ENCODE measurements around the gene MTUS2. TPM values are rescaled to one million over a fixed set of nuclear protein-coding genes. Genes with fewer than 3 reads are reported as not detected.

Gene MTUS2
- total and polyA plus RNA-seq, 10 donors: 0.20 to 3.2 (median 0.85) TPM

DNA sequence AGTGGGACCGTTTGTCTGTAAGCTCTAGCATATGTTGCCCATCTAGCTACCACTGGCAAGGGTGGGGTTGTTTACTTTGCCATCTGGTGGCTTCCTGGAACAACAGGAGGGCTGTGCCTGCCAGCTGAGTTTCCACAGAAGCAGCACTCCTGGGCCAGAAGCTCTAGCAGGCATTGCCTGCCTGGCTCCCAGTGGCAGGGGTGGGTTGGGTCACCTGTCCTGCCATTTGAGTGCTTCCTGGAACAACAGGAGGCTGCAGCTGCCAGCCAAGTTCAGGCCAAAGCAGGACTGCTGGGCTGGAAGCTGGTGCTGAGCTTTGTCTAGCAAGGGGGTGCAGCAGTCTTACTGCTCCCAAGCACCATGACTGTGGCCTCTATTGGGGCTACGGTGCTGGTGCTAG is 239.7 kb downstream of the MTUS2 start:
- WGBS, 5 donors: 75 to 89% (median 84%) methylated on average over 2 of the region's 2 CpGs
- peaks cover 0 to 47% (median 34%) of the 10 kb centered on the region in 8 donors for H3K9me3 ChIP-seq
- H3K4me3 ChIP-seq: no peak overlapping the region
- TF ChIP-seq, protein P1, sequence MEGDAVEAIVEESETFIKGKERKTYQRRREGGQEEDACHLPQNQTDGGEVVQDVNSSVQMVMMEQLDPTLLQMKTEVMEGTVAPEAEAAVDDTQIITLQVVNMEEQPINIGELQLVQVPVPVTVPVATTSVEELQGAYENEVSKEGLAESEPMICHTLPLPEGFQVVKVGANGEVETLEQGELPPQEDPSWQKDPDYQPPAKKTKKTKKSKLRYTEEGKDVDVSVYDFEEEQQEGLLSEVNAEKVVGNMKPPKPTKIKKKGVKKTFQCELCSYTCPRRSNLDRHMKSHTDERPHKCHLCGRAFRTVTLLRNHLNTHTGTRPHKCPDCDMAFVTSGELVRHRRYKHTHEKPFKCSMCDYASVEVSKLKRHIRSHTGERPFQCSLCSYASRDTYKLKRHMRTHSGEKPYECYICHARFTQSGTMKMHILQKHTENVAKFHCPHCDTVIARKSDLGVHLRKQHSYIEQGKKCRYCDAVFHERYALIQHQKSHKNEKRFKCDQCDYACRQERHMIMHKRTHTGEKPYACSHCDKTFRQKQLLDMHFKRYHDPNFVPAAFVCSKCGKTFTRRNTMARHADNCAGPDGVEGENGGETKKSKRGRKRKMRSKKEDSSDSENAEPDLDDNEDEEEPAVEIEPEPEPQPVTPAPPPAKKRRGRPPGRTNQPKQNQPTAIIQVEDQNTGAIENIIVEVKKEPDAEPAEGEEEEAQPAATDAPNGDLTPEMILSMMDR (IDR thresholded peaks at IDR 0.05 in 8 of 11, conservative IDR thresholded peaks at IDR 0.05 in 3 of 11): no peak
- TF ChIP-seq POLR2A (IDR thresholded peaks at IDR 0.05): no peak
- TF ChIP-seq POLR2AphosphoS5 (IDR thresholded peaks at IDR 0.05): no peak
- no peaks in the 10 kb centered on the region for H3K36me3 ChIP-seq
- no peak overlapping the region for H3K27ac ChIP-seq
- intact Hi-C loops (cut with DNase I; ENCODE audit: low total_unique reads): no loop called here
- no peak for DNase-seq
- no peaks in the 10 kb centered on the region for H3K27me3 ChIP-seq (replicated peaks in 1 of 7)
- H3K4me1 ChIP-seq: no peaks in the 10 kb centered on the region

DNA sequence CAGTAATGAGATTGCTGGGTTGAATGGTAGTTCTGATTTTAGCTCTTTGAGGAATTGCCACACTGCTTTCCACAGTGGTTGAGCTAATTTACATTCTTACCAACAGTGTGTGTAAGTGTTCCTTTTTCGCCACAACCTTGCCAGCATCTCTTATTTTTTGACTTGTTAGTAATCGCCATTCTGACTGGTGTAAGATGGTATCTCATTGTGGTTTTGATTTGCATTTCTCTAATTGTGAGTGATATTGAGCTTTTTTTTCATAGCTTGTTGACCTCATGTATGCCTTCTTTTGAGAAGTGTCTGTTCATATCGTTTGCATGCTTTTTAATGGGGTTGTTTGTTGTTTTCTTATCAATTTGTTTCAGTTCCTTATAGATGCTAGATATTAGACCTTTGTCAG is 245.0 kb downstream of the MTUS2 start:
- WGBS, 5 donors: 68 to 83% (median 70%) methylated on average over 3 of the region's 3 CpGs
- Histone ChIP-seq H3K27ac (no peak overlapping the region), H3K9me3 (peaks cover 0 to 2% (median under 1%) of the 10 kb centered on the region in 8 donors), H3K27me3 (replicated peaks in 1 of 7) (no peaks in the 10 kb centered on the region), H3K4me3 (no peak overlapping the region), H3K36me3 (no peaks in the 10 kb centered on the region), H3K4me1 (no peaks in the 10 kb centered on the region)
- intact Hi-C loops (cut with DNase I; ENCODE audit: low total_unique reads): no loop called here
- TF ChIP-seq POLR2A (IDR thresholded peaks at IDR 0.05): no peak
- no peak for TF ChIP-seq POLR2AphosphoS5 (IDR thresholded peaks at IDR 0.05)
- TF ChIP-seq, protein P1 (IDR thresholded peaks at IDR 0.05 in 8 of 11, conservative IDR thresholded peaks at IDR 0.05 in 3 of 11): no peak
- DNase-seq: no peak

DNA sequence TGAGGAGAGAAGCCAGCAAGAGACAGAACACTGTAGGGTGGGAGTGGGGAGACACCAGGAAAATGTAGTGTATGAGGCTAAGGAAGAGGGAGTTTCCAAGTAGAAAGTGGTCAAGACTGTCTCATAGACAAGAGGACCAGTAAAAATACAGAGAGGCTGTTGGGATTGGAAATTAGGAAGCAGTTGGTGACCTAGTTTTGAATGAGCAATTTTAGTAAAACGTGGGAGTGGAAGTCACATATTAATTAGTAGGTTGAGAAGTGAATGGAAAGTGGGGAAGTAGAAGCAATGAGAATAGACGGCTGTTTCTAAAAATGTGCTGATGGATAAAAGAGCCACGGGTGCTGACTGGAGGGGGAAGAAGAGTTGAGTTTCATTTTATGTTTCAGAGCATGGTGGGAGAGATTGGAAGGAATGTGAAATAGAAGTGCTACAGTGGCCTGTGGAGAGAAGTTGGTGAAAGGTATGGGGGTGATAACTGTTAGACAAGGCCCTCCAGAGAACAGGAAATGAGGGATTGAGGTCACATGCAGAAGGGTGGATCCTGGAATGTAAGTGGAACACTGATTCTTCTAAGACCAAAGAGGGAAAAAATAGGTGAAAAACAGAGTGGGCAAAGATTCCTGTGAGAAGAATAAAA is 247.3 kb downstream of the MTUS2 start:
- Histone ChIP-seq H3K27ac (no peak overlapping the region), H3K36me3 (no peaks in the 10 kb centered on the region)
- WGBS, 5 donors: 35 to 57% (median 49%) methylated on average over 3 of the region's 3 CpGs

DNA sequence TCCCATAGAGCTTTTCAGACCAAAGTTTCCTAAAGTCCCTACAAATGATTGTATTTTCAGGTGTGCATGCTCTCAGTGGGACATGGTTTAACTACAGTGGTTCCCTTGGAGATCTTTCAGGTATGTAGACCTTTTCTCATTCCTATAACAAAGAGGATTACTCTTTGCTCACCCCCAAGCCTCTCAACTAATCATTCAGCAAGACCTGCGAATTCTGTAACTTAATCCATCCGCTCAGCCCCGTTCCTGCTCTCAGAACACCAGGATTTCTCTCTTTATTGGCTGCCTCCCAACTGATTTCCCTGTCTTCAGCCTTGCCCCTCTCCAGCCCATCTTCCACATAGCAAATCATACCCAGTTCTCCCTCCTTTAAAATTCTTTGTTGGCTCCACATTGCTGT is 253.6 kb downstream of the MTUS2 start:
- Histone ChIP-seq H3K4me3 (no peak overlapping the region), H3K4me1 (no peaks in the 10 kb centered on the region), H3K27me3 (replicated peaks in 1 of 7) (no peaks in the 10 kb centered on the region), H3K27ac (no peak overlapping the region), H3K36me3 (no peaks in the 10 kb centered on the region), H3K9me3 (peaks cover 0 to 10% (median 0%) of the 10 kb centered on the region in 8 donors)
- WGBS, 5 donors: 59 to 69% (median 64%) methylated on average over 3 of the region's 3 CpGs
- intact Hi-C loops (cut with DNase I; ENCODE audit: low total_unique reads): no loop called here
- TF ChIP-seq POLR2A (IDR thresholded peaks at IDR 0.05) (no peak), POLR2AphosphoS5 (IDR thresholded peaks at IDR 0.05) (no peak)
- TF ChIP-seq, protein P1 (IDR thresholded peaks at IDR 0.05 in 8 of 11, conservative IDR thresholded peaks at IDR 0.05 in 3 of 11): no peak
- DNase-seq: no peak

More for the DNA sequence above, 247.3 kb downstream of the MTUS2 start:
- intact Hi-C loops (cut with DNase I; ENCODE audit: low total_unique reads): no loop called here
- H3K4me1 ChIP-seq: no peaks in the 10 kb centered on the region
- H3K9me3 ChIP-seq: no peaks in the 10 kb centered on the region
- no peaks in the 10 kb centered on the region for H3K27me3 ChIP-seq (replicated peaks in 1 of 7)
- no peak for DNase-seq
- TF ChIP-seq POLR2A (IDR thresholded peaks at IDR 0.05): no peak
- TF ChIP-seq, protein P1 (IDR thresholded peaks at IDR 0.05 in 8 of 11, conservative IDR thresholded peaks at IDR 0.05 in 3 of 11): no peak
- H3K4me3 ChIP-seq: no peak overlapping the region
